Stomach (tissue), 4 donors: ENCODE results near the gene MAPRE3.

Experiments
- EP300 ChIP-seq: sonication (generic); formaldehyde crosslinking; IDR thresholded peaks from one replicate; pipeline ENCODE4 v1.6.1; 2017; ENCODE audit warnings: antibody characterized with exemption
- POLR2A ChIP-seq, 4 donors: fragments of 450-650 bp; IDR thresholded peaks; one replicate each; pipeline ENCODE4 v1.6.1; 2016; ENCODE audit warnings: antibody characterized with exemption in 4 of 4, control low read depth in 2 of 4, mild to moderate bottlenecking in 1 of 4, moderate library complexity in 1 of 4
- POLR2AphosphoS5 ChIP-seq, 3 donors: sonication (generic); formaldehyde crosslinking; IDR thresholded peaks; one replicate each; pipeline ENCODE4 v1.6.1; 2016; ENCODE audit warnings: antibody characterized with exemption in 3 of 3
- TF ChIP-seq, protein P1 (sequence below), 7 experiments: fragments of 450-650 bp in 4 of 7; fragments of 200-600 bp in 3 of 7; sonication (generic) in 3 of 7; IDR thresholded peaks; one replicate each; pipeline ENCODE4 v1.5.1; 2016 to 2019; ENCODE audit warnings: antibody characterized with exemption in 7 of 7, control low read depth in 2 of 7, mild to moderate bottlenecking in 1 of 7

DNA sequence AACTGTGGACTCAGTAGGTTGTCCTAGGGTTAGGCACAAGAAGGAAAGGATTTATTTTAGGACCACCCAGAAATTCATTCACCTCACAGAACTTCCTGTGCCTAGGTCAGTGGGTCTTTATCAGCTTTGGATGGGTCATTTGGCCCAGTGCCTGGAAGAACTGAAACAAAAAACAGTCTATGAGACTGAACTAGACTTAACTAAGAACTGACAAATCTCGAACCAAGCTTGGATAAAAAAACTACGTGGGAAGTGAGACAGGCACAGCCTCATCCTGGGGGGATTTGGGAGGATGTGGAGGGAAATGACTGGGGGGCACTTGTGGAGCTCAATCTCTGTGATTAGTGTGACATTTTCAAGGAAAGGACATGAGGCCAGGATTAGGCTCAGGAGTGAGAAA is 103.3 kb downstream of the MAPRE3 start:
- TF ChIP-seq, protein P1, sequence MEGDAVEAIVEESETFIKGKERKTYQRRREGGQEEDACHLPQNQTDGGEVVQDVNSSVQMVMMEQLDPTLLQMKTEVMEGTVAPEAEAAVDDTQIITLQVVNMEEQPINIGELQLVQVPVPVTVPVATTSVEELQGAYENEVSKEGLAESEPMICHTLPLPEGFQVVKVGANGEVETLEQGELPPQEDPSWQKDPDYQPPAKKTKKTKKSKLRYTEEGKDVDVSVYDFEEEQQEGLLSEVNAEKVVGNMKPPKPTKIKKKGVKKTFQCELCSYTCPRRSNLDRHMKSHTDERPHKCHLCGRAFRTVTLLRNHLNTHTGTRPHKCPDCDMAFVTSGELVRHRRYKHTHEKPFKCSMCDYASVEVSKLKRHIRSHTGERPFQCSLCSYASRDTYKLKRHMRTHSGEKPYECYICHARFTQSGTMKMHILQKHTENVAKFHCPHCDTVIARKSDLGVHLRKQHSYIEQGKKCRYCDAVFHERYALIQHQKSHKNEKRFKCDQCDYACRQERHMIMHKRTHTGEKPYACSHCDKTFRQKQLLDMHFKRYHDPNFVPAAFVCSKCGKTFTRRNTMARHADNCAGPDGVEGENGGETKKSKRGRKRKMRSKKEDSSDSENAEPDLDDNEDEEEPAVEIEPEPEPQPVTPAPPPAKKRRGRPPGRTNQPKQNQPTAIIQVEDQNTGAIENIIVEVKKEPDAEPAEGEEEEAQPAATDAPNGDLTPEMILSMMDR (IDR thresholded peaks at IDR 0.05) = no peak
- TF ChIP-seq POLR2AphosphoS5 (IDR thresholded peaks at IDR 0.05) (no peak), EP300 (no peak), POLR2A (IDR thresholded peaks at IDR 0.05) (no peak)
